ENCODE data around the gene LHX6.

Gene LHX6

DNA sequence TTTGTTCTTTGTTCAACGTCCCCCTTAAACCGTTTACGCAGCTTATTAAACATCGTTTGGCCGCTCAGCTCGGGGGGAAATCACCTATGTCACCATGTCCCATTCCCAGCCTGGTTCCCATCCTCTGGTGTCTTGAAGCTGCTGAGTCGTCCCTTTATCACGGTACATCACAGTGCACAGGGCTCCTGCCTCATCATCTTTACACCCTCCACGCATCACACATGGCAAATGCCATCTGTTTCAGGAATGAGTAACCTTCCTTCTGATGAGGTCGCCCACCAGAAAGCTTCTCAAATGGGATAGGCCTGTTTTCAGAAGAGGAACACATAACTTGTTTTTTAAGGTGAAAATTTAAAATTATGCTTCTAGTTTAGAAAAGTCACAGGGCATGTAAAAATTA is 7.9 kb upstream of the LHX6 start:
- no peak for DNase-seq (ENCODE audit: low spot score)
- TF ChIP-seq, protein P1, sequence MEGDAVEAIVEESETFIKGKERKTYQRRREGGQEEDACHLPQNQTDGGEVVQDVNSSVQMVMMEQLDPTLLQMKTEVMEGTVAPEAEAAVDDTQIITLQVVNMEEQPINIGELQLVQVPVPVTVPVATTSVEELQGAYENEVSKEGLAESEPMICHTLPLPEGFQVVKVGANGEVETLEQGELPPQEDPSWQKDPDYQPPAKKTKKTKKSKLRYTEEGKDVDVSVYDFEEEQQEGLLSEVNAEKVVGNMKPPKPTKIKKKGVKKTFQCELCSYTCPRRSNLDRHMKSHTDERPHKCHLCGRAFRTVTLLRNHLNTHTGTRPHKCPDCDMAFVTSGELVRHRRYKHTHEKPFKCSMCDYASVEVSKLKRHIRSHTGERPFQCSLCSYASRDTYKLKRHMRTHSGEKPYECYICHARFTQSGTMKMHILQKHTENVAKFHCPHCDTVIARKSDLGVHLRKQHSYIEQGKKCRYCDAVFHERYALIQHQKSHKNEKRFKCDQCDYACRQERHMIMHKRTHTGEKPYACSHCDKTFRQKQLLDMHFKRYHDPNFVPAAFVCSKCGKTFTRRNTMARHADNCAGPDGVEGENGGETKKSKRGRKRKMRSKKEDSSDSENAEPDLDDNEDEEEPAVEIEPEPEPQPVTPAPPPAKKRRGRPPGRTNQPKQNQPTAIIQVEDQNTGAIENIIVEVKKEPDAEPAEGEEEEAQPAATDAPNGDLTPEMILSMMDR (IDR thresholded peaks at IDR 0.05; ENCODE audit: extremely low read depth, insufficient read depth, missing control alignments) = no peak
- in situ Hi-C loops (cut with MboI; ENCODE audit: low pct_unique_long_range_greater_than_20kb, low sequenced_read_pairs, unreplicated experiment) = no loop called here

DNA sequence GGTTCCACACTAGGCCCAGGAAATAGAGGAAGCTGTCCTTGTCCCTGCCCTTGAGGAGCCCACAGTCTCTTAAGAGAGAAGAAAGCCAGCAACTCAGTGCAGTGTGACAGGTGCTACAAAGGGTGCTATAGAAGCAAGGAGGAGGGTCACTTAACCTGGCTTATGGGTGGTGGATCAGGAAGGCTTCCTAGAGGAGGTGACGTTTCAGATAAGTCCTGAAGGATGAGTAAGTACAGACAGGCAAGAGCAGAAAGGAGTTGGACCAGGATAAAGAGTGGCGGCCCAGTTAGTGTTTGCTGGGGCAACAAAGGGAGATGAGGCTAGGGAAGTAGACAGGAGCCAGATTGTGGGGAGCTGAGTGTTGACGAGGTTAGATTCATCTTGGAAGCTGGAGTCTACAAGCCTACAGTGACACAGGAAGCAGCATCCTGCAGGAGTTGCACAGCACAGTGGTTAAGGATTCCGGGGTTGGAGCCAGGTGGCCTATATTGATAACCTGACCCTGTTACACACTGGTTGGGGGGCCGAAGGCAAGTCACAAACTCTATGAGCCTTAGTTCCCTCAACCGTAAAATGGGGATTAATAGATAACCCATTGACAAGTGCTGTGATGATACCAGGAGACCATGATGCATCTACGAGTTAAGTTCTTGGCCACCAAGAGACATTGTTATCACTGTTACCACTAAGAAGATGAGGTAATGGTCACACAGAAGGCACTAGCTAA is 5.4 kb upstream of the LHX6 start:
- no peak for DNase-seq (ENCODE audit: low spot score)
- in situ Hi-C loops (cut with MboI; ENCODE audit: low pct_unique_long_range_greater_than_20kb, low sequenced_read_pairs, unreplicated experiment) = no loop called here
- TF ChIP-seq, protein P1 (IDR thresholded peaks at IDR 0.05; ENCODE audit: extremely low read depth, insufficient read depth, missing control alignments) = no peak

DNA sequence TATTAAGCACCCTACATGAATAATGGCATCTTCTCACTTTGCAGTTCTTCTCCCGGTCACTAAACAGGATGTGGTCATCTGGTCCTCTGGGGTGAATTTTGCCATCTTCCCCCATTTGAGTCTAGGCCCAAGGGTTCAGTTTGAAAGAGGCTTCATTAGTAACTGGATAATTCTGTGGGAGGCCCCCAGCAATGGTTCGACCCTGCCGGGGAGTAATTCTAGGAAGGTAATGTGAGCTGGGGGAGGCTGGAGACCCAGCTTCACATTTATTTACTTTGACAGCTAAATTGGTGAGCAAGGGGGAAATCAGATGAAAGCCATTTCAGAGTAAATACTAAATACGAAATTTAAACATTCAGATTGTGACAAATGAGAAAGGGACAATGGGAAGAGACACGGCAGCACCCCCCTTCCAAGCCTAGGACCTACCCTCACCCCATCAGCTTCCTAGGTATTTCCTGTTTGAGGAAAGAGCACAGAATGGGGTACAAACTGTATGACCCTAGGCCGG is 4.1 kb upstream of the LHX6 start:
- TF ChIP-seq, protein P1 (IDR thresholded peaks at IDR 0.05; ENCODE audit: extremely low read depth, insufficient read depth, missing control alignments) = no peak
- in situ Hi-C loops (cut with MboI; ENCODE audit: low pct_unique_long_range_greater_than_20kb, low sequenced_read_pairs, unreplicated experiment) = no loop called here

DNA sequence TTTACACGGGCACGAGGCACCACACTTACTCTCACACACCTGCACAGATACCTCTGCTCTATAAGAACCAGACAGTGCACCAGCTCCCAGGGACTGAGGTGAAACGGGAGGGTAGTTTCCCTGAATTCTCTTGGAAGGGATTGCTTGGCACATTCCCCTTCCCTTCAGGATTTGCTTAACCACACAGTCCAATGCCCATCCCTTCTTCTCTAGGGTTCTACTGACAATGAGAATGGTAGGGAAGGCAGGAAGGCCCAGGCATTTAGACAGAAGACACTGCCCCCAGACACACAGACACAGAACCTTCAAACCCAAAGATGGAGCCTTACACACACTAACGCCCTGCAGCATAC is 704 bp upstream of the LHX6 start:
- in situ Hi-C loops (cut with MboI; ENCODE audit: low pct_unique_long_range_greater_than_20kb, low sequenced_read_pairs, unreplicated experiment) = no loop called here
- DNase-seq (ENCODE audit: low spot score) = no peak
- TF ChIP-seq, protein P1 (IDR thresholded peaks at IDR 0.05; ENCODE audit: extremely low read depth, insufficient read depth, missing control alignments) = no peak

More for the DNA sequence above, 4.1 kb upstream of the LHX6 start:
- no peak for DNase-seq (ENCODE audit: low spot score)

DNA sequence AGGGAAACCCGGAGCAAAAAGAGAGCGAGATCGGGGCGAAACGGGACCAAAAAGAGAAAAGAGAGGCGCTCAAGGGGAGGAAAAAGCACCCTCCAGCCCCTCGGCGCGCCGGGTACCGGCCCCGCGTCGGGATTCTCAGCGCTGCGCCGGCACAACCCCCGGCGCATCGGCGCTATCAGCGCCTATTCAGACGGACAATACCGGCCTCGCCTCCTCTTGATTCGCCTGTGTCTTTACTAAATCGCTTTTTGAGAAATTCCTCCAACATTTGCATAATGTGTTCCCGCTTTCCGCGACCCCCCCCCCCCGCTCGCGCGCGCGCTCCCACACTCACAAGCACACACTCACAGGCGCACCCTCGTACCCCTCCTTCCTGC is 578 bp downstream of the LHX6 start:
- in situ Hi-C loops (cut with MboI; ENCODE audit: low pct_unique_long_range_greater_than_20kb, low sequenced_read_pairs, unreplicated experiment) = no loop called here
- TF ChIP-seq, protein P1 (IDR thresholded peaks at IDR 0.05; ENCODE audit: extremely low read depth, insufficient read depth, missing control alignments) = no peak
- peak; percentile 39 for DNase-seq (ENCODE audit: low spot score)

DNA sequence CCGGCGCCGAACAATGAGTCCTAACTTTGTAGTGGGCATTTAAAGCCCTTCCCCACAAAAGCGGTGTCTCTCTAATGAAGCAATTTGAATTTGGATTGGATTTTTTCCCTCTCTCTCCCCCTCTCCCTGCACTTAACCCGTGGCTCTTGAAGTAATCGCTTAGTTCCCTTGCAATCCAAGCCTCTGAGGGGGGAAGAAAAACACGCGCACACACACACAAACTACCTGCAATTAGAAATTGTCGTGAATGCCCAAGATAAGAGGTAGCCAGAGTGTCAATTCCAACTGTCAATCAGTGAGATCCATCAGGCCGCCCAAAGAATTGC is 1.2 kb downstream of the LHX6 start:
- in situ Hi-C loops (cut with MboI; ENCODE audit: low pct_unique_long_range_greater_than_20kb, low sequenced_read_pairs, unreplicated experiment) = no loop called here
- TF ChIP-seq, protein P1 (IDR thresholded peaks at IDR 0.05; ENCODE audit: extremely low read depth, insufficient read depth, missing control alignments) = no peak
- peak; percentile 42 for DNase-seq (ENCODE audit: low spot score)

All from GM13977 (cell line).